Measurements from ENCODE around the gene DLGAP1.

Gene DLGAP1

GRCh38 chr18:3625742-3626091 lies 829.4 kb downstream of the DLGAP1 start:
- Mint-ChIP-seq H3K27me3 (ENCODE audit: low read depth, poor library complexity) (peaks cover 9% of the 10 kb centered on the region), H3K4me1 (peaks cover 39% of the 10 kb centered on the region), H3K36me3 (ENCODE audit: low read depth) (no peaks in the 10 kb centered on the region), H3K9me3 (no peaks in the 10 kb centered on the region), H3K27ac (no peak overlapping the region), H3K4me3 (no peak overlapping the region)
- no peak for DNase-seq
- no peak for TF ChIP-seq CTCF (IDR thresholded peaks at IDR 0.05)

- no peak for TF ChIP-seq CTCF (IDR thresholded peaks at IDR 0.05)
- DNase-seq: no peak
- H3K4me1 Mint-ChIP-seq: peaks cover 39% of the 10 kb centered on the region
- peaks cover 9% of the 10 kb centered on the region for H3K27me3 Mint-ChIP-seq (ENCODE audit: low read depth, poor library complexity)
- no peaks in the 10 kb centered on the region for H3K36me3 Mint-ChIP-seq (ENCODE audit: low read depth)
- H3K27ac Mint-ChIP-seq: peak overlapping the region; percentile 79
- H3K9me3 Mint-ChIP-seq: no peaks in the 10 kb centered on the region
- peak overlapping the region; percentile 37 for H3K4me3 Mint-ChIP-seq
Measured at GRCh38 chr18:3624935-3625741, 830.0 kb downstream of the DLGAP1 start.

GRCh38 chr18:3624546-3624934 lies 830.6 kb downstream of the DLGAP1 start:
- no peak for TF ChIP-seq CTCF (IDR thresholded peaks at IDR 0.05)
- peaks cover 39% of the 10 kb centered on the region for H3K4me1 Mint-ChIP-seq
- no peaks in the 10 kb centered on the region for H3K9me3 Mint-ChIP-seq
- peaks cover 9% of the 10 kb centered on the region for H3K27me3 Mint-ChIP-seq (ENCODE audit: low read depth, poor library complexity)
- DNase-seq: no peak
- peak overlapping the region; percentile 37 for H3K4me3 Mint-ChIP-seq
- H3K36me3 Mint-ChIP-seq (ENCODE audit: low read depth): no peaks in the 10 kb centered on the region
- H3K27ac Mint-ChIP-seq: peak overlapping the region; percentile 93

- Mint-ChIP-seq H3K4me1 (peaks cover 39% of the 10 kb centered on the region), H3K27me3 (ENCODE audit: low read depth, poor library complexity) (peaks cover 9% of the 10 kb centered on the region), H3K4me3 (peak overlapping the region; percentile 60), H3K36me3 (ENCODE audit: low read depth) (no peaks in the 10 kb centered on the region), H3K27ac (peak overlapping the region; percentile 93), H3K9me3 (no peaks in the 10 kb centered on the region)
- TF ChIP-seq CTCF (IDR thresholded peaks at IDR 0.05): no peak
- peak; percentile 48 for DNase-seq
Measured at GRCh38 chr18:3623769-3624545, 831.1 kb downstream of the DLGAP1 start.

- peaks cover 48% of the 10 kb centered on the region for H3K4me1 Mint-ChIP-seq
- no peak for TF ChIP-seq CTCF (IDR thresholded peaks at IDR 0.05)
- no peak overlapping the region for H3K4me3 Mint-ChIP-seq
- H3K36me3 Mint-ChIP-seq (ENCODE audit: low read depth): no peaks in the 10 kb centered on the region
- no peak for DNase-seq
- no peak overlapping the region for H3K27ac Mint-ChIP-seq
- no peaks in the 10 kb centered on the region for H3K9me3 Mint-ChIP-seq
- H3K27me3 Mint-ChIP-seq (ENCODE audit: low read depth, poor library complexity): peaks cover 9% of the 10 kb centered on the region
Measured at GRCh38 chr18:3620146-3621119, 834.7 kb downstream of the DLGAP1 start.

All from nephron progenitor cell (in vitro differentiated cells).